Kidney capillary endothelial cell (primary cell): ENCODE results near the gene AQP6.

Source experiments
- DNase-seq: peaks from one replicate; pipeline ENCODE4 v3.0.0-alpha.2; 2018; ENCODE audit warnings: low spot score

Gene AQP6

GRCh38 chr12:49943625-49943960, 29.2 kb upstream of the AQP6 start:
- no peak for DNase-seq

DNA sequence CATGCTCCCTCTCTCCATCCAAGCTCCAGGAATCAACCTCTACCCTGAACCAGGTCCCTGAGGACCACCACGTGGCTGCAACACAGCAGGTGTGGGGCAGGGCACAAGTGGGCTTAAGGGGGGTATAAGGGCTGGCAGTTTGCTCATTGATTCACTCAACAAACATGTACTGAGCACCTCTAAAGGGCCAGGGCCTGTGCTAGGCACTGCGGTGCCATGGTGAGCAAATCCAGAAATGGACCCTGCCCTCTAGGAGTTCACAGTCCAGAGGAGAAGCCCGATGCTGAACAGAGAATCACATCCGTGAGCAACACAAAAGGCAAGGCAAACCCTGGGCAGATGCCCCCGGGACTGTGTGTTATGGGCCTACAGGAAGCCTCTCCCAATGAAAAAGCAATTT, 28.7 kb upstream of the AQP6 start:
- DNase-seq: no peak

- DNase-seq: no peak
Observed at GRCh38 chr12:49944718-49945117, 28.0 kb upstream of the AQP6 start.

DNA sequence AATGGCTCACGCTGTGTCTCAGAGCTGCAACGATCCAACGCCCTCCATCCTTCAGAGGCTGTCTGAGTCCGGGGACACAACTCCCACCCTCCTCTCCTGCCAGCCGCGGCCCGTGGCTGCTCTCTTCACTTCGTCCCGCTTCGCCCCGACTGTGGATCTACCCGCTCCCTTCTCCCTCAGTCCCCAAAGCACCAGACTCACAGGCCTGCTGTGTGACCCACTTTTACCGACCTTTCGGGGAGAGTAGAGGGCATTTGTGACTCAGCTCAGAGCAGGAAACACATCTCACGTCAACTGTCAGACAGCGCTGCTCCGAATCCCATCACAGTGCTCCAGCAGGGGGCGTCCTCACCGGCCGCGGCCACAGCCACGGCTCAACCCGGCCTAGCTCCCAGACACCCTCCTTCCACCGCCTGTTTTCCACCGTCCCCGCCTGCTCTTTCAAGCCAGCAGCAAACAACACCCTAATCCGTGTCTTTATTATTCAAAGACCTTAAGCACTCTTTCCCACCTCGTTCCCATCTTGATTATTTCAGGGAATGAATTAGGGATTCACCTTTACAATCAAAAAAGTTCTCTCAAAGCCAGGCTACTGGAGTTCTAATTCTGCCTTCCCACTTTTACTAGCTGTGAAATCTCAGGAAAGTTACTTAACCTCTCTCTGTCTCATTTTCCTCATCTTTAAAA, 27.2 kb upstream of the AQP6 start:
- DNase-seq: peak; percentile 84

- DNase-seq: no peak
Observed at GRCh38 chr12:49946086-49946485, 26.7 kb upstream of the AQP6 start.

- no peak for DNase-seq
Observed at GRCh38 chr12:49946497-49946896, 26.2 kb upstream of the AQP6 start.

- DNase-seq: no peak
Observed at GRCh38 chr12:49947593-49948226, 25.0 kb upstream of the AQP6 start.

DNA sequence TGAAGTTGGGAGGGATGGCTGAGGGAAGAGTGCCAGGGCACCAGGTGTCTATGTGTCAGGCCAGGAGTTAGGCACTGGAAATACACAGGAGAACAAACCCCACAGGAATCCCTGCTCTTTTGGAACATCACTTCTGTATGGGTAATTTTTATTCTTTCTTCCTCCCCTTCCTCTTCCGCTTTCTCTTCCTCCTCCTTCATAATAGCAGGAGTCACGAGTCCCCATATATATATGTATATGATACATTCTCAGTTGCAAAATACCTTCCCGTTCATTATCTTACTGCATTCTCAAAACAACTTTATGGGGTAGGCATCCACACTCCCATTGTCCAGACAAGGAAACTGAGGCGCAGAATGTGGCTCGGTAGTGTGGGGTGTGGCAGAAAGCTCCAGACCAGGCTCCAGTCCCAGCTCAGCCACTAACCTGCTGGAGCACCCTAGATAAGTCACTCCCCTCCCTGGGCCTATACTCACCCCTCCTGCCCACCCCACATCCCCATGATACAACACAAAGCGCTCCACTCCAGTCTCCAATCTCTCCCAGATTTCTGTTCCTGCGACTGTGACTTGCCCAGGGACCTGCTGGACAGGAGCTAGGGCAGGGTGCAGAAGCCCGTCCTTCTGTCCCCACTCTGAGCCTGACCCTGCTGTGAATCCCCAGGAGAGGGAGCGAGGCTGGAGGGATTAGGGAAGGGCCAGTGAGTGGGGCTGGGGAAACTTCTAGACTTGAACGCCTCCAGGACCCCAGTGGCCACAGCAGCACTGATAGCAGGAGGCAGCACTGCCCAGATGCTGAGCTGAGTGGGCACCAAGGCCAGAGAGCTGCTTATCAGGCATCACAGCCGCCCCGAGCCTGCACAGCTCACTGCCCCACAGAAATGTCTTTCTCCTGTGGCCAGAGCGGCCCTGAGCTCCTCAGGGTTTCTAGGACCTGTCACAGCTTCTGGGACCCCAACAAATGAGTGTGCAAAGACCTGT, 23.6 kb upstream of the AQP6 start:
- no peak for DNase-seq

- no peak for DNase-seq
Observed at GRCh38 chr12:49949866-49950265, 22.9 kb upstream of the AQP6 start.

GRCh38 chr12:49950273-49951251, 22.2 kb upstream of the AQP6 start, which contains the start of gene AQP2:
Gene AQP2, plus strand, starts transcription at chr12:49950737. Its CDS starts 94 bp downstream, at chr12:49950831.
- DNase-seq: no peak

DNA sequence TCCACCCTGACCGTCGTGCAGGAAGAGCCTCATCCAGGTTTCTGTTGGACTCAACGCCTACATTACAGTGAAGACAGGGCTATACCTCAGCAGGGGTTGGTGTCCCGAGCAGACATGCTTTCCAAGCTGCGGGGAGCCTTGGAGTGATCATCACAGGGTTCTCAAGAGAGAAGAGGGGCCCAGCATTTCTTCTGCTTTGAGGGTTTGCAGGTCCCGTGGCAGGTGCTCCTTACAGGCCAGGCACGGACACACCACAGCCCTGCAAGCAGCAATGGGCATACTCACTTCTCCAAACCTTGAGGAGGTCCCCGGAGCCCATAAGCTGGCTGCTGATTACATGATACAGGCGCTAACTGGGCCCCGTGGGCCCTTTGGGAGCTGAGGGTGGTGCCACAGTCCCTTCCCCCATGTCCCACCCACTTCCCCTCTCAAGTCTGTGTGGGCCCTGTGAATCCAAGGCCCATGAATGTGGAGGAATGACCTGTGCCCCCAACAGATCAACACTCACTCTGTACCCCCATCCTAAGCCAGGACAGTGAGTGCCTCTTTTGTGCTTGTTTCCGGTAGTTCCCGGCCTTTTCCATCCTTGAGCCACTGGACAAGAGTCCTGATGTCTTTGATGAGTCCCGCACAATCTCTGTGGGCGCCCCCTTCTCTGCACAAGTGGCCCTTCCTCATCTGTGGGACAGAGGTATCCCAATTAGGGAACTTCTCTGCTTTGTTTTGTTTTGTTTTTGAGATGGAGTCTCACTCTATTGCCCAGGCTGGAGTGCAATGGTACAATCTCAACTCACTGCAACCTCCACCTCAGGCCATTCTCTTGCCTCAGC, 21.1 kb upstream of the AQP6 start:
- no peak for DNase-seq

- DNase-seq: no peak
Observed at GRCh38 chr12:49952391-49953055, 20.2 kb upstream of the AQP6 start.

DNA sequence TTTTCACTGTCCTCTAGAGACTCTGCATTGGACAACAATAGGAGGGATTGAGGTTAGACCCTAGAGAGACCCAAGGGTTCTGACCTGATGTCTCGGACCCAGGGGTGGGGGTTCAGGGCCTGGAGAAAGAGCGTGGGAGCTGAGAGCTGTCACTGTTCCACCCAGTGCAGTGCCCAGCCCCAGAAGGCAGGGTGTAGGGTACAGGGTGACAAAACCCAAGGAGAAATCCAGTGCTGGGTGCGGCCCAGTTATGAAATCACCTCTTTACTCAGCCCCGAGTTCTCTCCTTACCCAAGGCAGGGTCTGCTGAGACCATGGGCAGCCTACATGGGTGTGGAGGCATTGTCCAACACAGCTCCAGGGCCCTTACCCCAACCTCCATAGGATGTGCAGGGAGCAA, 19.6 kb upstream of the AQP6 start:
- no peak for DNase-seq

DNA sequence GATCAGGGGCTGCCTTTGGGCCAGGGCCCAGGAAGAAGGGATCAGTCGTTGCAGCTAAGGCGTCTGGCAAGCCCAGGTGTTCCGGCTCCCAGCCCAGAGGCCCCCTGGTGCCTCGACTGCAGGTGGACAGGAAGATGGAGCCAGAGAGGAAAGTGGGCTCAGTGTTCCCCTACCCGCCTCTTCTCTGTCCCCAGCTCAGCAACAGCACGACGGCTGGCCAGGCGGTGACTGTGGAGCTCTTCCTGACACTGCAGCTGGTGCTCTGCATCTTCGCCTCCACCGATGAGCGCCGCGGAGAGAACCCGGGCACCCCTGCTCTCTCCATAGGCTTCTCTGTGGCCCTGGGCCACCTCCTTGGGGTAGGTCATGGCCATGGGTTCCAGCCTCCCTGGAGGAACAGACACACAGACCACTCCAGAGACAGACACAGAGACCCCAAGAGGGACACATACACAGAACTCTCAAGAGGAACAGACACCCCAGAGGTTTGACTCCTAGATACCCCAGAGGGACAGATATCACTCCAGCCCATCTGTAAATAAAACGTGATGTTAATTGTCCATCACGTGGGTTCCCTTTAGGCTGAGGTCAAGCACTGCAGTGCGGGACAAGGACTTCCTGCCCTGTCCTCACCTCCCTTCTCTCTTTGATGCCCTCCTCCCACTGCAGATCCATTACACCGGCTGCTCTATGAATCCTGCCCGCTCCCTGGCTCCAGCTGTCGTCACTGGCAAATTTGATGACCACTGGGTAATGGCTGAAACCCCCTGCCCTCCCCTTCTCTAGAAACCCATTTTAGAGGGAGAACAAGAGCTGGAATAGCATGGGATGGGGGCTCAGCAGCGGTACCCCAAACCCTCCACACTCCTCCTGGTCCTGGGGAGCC, 18.5 kb upstream of the AQP6 start:
- no peak for DNase-seq

GRCh38 chr12:49954863-49955830, 17.6 kb upstream of the AQP6 start:
- DNase-seq: no peak

GRCh38 chr12:49955899-49956662, 16.7 kb upstream of the AQP6 start:
- no peak for DNase-seq
